GF-D8 (cell line): ENCODE results near the gene NEU1.

Experiments
- DNase-seq: peaks from one replicate; lab custom pipeline; 2025; lab: John Stamatoyannopoulos, UW

Gene NEU1

GRCh38 chr6:31896493-31896855 is 33.9 kb upstream of the NEU1 start:
- no peak for DNase-seq

- no peak for DNase-seq
These were observed 30.2 kb upstream of the NEU1 start for GRCh38 chr6:31892821-31893220.

GRCh38 chr6:31889331-31889972 is 26.8 kb upstream of the NEU1 start:
- DNase-seq = no peak

DNA sequence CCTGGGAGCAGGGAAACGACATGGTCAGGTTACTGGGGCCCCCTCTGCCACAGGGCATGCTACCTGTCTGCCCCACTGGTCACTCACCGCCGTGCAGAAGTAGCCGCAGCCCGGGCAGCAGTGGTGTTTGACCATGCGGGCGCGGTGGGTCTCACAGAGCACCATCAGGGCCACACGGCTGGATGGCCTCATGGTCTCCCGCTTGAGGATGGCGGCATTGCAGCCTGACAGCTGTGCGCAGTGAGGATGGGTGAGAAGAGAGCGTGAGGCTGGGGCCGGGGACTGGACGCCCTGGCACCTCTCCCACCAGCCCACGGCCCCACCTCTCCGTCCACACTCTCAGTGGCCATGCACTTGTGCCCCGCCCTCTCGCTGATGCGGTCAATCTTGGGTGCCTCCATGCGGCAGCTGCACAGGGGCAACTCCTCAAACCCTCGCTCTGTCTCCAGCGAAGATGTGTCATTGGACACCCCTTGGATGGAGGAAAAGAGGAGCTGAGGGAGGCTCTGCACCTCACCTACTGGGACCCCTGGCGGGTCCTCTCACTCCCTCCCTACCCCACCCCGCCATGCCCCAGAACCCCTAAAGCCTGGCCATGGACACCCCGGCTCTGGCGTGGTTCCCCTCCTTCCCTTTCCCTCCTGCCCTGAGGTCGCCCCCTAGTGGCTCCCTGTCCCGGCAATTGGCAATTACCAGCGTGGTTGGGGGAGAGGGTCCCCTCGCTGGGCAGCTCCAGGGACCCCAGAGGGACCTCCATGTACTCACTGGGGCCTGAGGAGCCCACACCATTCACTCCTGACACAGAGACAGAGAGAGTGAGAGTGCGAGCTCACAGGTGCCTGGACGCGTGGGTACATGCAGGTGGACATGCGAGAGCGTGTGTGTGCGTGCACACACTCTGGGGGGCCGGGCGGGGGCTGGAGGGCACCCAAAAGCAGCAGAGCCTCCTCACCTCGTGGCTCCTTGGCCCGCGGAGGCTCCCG is 25.9 kb upstream of the NEU1 start:
- no peak for DNase-seq

DNA sequence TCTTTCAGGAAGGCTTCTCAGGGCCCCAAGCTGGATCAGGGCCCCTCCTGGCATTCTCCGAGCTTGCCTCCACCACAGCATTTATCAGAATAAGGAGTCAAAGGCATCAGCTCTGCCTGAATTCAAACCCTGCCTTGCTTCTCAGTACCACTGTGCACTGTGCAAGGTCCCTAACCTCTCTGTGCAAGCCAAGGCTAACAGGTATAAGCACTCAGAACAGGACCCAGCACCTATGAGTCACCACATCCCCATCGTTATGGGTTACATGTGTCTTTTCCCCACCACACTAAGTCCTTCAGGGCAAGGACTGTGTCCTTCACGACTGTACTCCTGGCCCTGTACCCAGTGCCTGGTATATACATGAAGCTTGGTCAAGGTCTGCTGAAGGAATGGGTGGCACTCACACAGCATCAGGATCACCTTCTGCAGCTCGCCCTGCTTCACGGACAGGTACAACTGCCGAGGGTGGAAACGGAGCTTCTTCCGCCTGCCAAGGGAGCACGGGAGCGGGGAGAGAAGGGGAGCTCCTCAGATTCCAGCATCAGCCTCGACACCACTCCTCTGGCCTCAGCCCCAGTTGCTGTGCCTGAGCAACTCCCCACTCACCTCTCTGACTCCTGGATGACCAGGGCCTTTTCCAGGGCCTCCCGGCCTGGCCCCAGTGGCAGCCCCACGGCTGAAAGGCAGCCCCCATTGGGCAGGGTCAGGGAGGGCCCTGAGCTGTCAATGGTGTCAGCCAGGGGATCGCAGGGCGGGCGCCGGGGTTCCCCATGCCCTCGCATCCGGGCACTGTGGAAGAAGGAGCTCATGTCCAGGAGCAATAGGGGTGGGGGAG is 24.8 kb upstream of the NEU1 start:
- no peak for DNase-seq

DNA sequence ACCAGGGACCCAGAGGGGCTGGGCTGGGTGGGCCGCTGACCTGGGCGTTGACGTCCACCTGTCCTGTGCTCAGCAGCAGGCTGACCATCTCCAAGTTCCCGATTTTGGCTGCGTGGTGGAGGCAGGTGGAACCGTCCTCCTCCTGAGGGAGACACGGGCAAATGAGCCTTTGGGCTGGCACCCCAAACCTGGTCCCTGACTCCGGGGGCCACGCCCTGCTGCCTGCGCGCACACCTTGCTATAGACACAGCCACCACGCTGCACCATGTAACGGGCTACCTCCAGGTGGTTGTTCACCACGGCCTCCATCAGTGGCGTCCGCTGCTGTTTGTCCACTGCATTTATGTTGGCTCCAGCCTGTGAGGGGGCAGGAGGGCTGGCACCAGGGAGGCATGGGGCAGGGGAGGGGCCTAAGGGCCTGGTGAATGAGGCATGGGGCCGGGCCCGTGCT is 23.9 kb upstream of the NEU1 start:
- no peak for DNase-seq

- no peak for DNase-seq
These were observed 22.0 kb upstream of the NEU1 start for GRCh38 chr6:31884528-31885035.

DNA sequence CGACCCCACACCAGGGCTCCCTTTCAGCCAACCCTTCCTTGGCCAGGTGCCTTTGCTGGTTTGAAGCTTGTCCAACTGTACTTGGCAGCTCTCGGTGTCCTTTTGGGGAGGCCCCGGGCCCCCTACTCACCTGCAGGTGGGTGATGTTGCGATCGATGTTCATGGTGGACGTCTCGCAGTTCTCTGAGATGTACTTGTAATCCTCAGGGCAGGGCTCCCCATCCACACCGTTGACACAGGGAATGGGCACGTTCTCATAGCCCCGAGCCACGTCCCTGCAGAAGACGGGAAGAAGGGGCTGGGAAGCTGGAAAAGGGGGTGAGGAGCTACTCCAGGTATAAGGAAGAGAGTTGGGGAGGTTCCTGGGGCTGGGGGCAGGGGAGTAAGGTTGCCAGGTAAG is 21.1 kb upstream of the NEU1 start:
- DNase-seq = no peak

GRCh38 chr6:31882344-31882743 is 19.7 kb upstream of the NEU1 start:
- no peak for DNase-seq

GRCh38 chr6:31881136-31881859 is 18.7 kb upstream of the NEU1 start:
- DNase-seq = no peak

- no peak for DNase-seq
These were observed 18.0 kb upstream of the NEU1 start for GRCh38 chr6:31880616-31881015.

DNA sequence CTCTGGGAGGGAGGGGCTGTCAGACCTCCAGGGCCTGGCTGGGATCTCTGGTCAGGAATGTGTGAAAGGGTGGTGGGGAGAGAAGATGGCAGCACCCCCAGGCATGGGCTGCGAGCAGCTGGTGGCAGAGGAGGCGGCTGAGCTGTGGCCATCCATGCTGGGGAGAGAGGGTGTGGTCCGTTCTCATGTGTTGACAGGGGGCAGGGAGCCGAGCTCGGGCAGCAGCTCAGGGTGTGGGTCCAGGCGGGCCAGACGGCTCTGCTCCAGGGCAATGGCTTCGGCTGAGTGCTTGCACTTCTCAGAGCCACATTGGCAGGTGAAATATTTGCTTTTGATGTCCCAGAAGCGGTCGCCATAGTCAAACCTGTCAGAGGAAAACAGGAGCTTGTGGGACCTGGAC is 17.3 kb upstream of the NEU1 start:
- DNase-seq = no peak

DNA sequence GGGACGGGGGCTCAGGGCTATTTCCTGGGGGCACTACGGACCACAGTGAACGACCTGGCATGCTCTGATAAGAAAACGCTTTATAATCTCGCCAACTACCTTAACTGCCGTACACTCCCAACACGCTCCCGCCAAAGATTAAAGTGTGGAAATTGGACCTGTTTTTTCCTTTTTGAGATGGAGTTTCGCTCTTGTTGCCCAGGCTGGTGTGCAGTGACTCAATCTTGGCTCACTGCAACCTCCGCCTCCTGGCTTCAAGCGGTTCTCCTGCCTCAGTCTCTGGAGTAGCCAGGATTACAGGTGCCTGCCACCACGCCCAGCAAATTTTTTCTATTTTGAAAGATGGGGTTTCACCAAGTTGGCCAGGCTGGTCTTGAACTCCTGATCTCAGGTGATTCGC is 16.5 kb upstream of the NEU1 start:
- no peak for DNase-seq

DNA sequence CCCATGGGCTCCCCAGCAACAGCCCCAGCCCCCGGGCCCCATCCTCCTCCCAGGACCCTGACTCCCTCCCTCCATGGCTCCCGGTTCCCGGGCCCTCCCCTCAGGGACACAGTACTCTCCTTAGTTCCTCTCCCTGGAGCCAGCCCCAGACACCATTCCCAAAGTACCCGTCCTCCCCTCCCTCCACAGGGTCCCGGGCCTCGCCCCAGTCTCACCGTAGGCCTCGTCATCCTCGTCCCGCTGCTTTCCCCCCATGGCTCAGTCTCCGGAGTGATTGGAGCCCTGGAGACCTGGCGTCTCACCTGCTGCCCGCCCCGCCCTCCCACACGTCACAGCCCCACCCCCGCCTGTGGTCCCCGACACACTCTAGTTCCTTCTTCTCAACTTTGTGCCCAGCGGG is 16.1 kb upstream of the NEU1 start, which contains the start of gene SLC44A4:
SLC44A4 (minus strand) TSS at position 272 of the 400 bp plus-strand sequence; CDS start at position 255, 17 bp downstream.
- DNase-seq = no peak

- DNase-seq = no peak
These were observed 15.6 kb upstream of the NEU1 start for GRCh38 chr6:31878222-31878621.

- no peak for DNase-seq
These were observed 15.1 kb upstream of the NEU1 start for GRCh38 chr6:31877651-31878161.

DNA sequence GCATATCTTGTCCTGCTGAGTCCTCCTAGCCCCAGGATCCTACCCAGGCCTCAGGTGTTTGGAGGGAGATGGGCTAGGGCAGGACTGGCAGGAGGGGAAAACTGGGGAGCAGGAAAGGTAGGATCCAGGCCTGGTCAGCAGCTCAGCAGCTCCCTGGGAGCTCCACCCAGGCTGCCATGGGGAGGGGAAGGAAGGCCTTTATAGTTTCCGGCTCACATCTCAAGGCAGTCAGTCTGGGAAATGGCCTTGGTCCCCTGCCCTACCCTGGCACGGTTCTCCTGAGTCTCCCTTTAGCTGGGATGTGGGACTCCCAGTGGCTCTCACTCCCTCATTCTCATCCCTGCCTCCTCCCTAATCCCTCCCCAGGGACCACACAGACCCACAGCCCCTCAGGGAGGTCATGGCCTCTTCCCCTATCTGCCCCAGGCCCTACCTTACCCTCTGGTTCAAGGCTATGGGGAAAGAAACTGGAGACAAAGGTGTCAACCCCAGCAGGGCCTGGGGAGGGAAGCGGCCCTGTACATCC is 14.6 kb upstream of the NEU1 start:
- no peak for DNase-seq

- DNase-seq = no peak
These were observed 13.7 kb upstream of the NEU1 start for GRCh38 chr6:31876357-31876756.

DNA sequence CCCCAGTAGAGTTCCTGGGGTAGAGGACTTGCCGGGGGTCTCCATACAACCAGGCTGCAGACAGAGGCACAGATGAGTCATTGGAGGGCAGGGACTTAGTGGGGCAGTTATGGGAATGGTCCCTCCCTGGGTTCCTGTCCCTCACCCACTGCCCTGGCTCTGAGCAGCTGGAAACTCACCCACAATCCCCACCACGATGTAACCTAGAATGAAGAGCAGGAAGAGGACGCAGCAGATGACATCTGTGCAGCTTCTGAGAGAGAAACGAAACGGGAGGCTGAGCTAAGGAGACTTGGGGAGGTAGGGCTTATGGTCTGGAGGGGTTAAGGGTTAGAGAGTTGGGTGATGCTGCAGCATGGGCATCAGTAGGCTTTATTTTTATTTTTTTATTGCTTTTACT is 13.3 kb upstream of the NEU1 start:
- no peak for DNase-seq

- no peak for DNase-seq
These were observed 12.4 kb upstream of the NEU1 start for GRCh38 chr6:31874836-31875572.
